OCI-LY3 (cell line): ENCODE measurements around the gene YBX2.

Experiments
- H2AFZ ChIP-seq: fragments of 200-600, 300-600 bp; shearing (Covaris generic); 2 replicates; pipeline ENCODE4 v1.6.0; 2014; ENCODE audit warnings: antibody characterized with exemption, low read depth, low read length
- H3K27ac ChIP-seq: fragments of 200-600, 300-600 bp; sonication (generic); 2 replicates; pipeline ENCODE4 v1.5.1; 2014; ENCODE audit warnings: mild to moderate bottlenecking, low read length, moderate library complexity, mixed read lengths
- H3K27me3 ChIP-seq: fragments of 200-600, 300-600 bp; sonication (generic); 2 replicates; pipeline ENCODE4 v1.6.1; 2014; ENCODE audit warnings: low read depth, low read length, mixed read lengths
- H3K36me3 ChIP-seq: fragments of 200-600, 300-600 bp; sonication (generic); replicated peaks from 2 replicates; pipeline ENCODE3; 2014; ENCODE audit warnings: low read depth, low read length, mixed read lengths
- H3K4me1 ChIP-seq: fragments of 300-600, 200-600 bp; sonication (generic); 2 replicates; pipeline ENCODE4 v1.6.1; 2014; ENCODE audit warnings: low read length, mixed read lengths
- H3K4me2 ChIP-seq: fragments of 200-600, 300-600 bp; sonication (generic); 2 replicates; pipeline ENCODE4 v1.6.1; 2014; ENCODE audit warnings: low read length, mixed read lengths
- H3K4me3 ChIP-seq: fragments of 300-600, 200-600 bp; sonication (generic); 2 replicates; pipeline ENCODE4 v1.5.1; 2014; ENCODE audit warnings: antibody characterized with exemption, mild to moderate bottlenecking, low read length, moderate library complexity
- H3K79me2 ChIP-seq: fragments of 300-600, 200-600 bp; shearing (Covaris generic); 2 replicates; pipeline ENCODE4 v1.6.1; 2014; ENCODE audit warnings: mild to moderate bottlenecking, low read length, mixed read lengths
- H3K9ac ChIP-seq: fragments of 300-600, 200-600 bp; shearing (Covaris generic); 2 replicates; pipeline ENCODE4 v1.6.0; 2014; ENCODE audit warnings: mild to moderate bottlenecking, low read length, moderate library complexity
- H3K9me3 ChIP-seq: fragments of 200-600, 300-600 bp; shearing (Covaris generic); 2 replicates; pipeline ENCODE4 v1.6.1; 2014; ENCODE audit warnings: low read length, mixed read lengths; ENCODE audit not compliant: insufficient read depth
- H4K20me1 ChIP-seq: fragments of 200-600, 300-600 bp; sonication (generic); 2 replicates; pipeline ENCODE4 v1.6.1; 2016; ENCODE audit warnings: low read length, mixed read lengths; ENCODE audit not compliant: insufficient read depth
- CTCF ChIP-seq: fragments of 200-600, 300-600 bp; sonication (generic); IDR thresholded peaks from 2 replicates; pipeline ENCODE4 v1.5.1; 2014; ENCODE audit warnings: antibody characterized with exemption, low read length, low read depth
- EZH2phosphoT487 ChIP-seq: fragments of 200-600 bp; shearing (Covaris generic); IDR thresholded peaks from 2 replicates; pipeline ENCODE4 v1.6.1; 2018; ENCODE audit warnings: antibody characterized with exemption, mixed run types, low read depth

Gene YBX2

GRCh38 chr17:7321466-7321865 lies 27.0 kb upstream of the YBX2 start:
- H4K20me1 ChIP-seq: no peaks in the 10 kb centered on the region
- peaks cover 20% of the 10 kb centered on the region for H3K36me3 ChIP-seq
- no peak overlapping the region for H2AFZ ChIP-seq
- H3K27ac ChIP-seq: no peak overlapping the region
- no peak overlapping the region for H3K4me2 ChIP-seq
- no peak for TF ChIP-seq CTCF
- TF ChIP-seq EZH2phosphoT487: no peak
- H3K9me3 ChIP-seq: no peaks in the 10 kb centered on the region
- H3K9ac ChIP-seq: no peak overlapping the region
- no peaks in the 10 kb centered on the region for H3K27me3 ChIP-seq
- no peaks in the 10 kb centered on the region for H3K4me1 ChIP-seq
- H3K79me2 ChIP-seq: no peaks in the 10 kb centered on the region
- H3K4me3 ChIP-seq: no peak overlapping the region

GRCh38 chr17:7318121-7318860 lies 23.9 kb upstream of the YBX2 start:
- Histone ChIP-seq H3K4me2 (no peak overlapping the region), H3K27ac (no peak overlapping the region), H3K27me3 (no peaks in the 10 kb centered on the region), H3K36me3 (peaks cover 13% of the 10 kb centered on the region), H4K20me1 (no peaks in the 10 kb centered on the region), H3K4me3 (no peak overlapping the region), H3K4me1 (peaks cover 10% of the 10 kb centered on the region; the same call in 1 of the 2 replicates), H3K9ac (no peak overlapping the region), H3K79me2 (peaks cover 12% of the 10 kb centered on the region), H3K9me3 (no peaks in the 10 kb centered on the region), H2AFZ (no peak overlapping the region)
- TF ChIP-seq EZH2phosphoT487 (no peak), CTCF (no peak)

- Histone ChIP-seq H3K36me3 (peaks cover 14% of the 10 kb centered on the region), H3K4me1 (peaks cover 10% of the 10 kb centered on the region; the same call in 1 of the 2 replicates), H3K27ac (no peak overlapping the region), H2AFZ (no peak overlapping the region), H3K4me2 (no peak overlapping the region), H4K20me1 (peaks cover 8% of the 10 kb centered on the region; the same call in 1 of the 2 replicates), H3K9me3 (no peaks in the 10 kb centered on the region), H3K79me2 (peaks cover 19% of the 10 kb centered on the region), H3K27me3 (no peaks in the 10 kb centered on the region), H3K4me3 (no peak overlapping the region), H3K9ac (no peak overlapping the region)
- TF ChIP-seq CTCF (no peak), EZH2phosphoT487 (no peak)
These were observed 22.8 kb upstream of the YBX2 start for GRCh38 chr17:7317161-7317803.

GRCh38 chr17:7315570-7316235 lies 21.3 kb upstream of the YBX2 start:
- H3K4me1 ChIP-seq: peaks cover 11% of the 10 kb centered on the region
- peaks cover 31% of the 10 kb centered on the region for H3K79me2 ChIP-seq
- peak overlapping the region; percentile 74 for H3K9ac ChIP-seq
- H2AFZ ChIP-seq: no peak overlapping the region
- H3K4me2 ChIP-seq: peak overlapping the region; percentile 90
- H3K27ac ChIP-seq: peak overlapping the region; percentile 66
- H3K36me3 ChIP-seq: peaks cover 24% of the 10 kb centered on the region
- peak overlapping the region; percentile 99 for H3K4me3 ChIP-seq
- peaks cover 14% of the 10 kb centered on the region for H4K20me1 ChIP-seq
- no peaks in the 10 kb centered on the region for H3K27me3 ChIP-seq
- no peaks in the 10 kb centered on the region for H3K9me3 ChIP-seq
- no peak for TF ChIP-seq CTCF
- no peak for TF ChIP-seq EZH2phosphoT487
